H1 (cell line): ENCODE results near the gene RAD23B. TPM values are rescaled to one million over a fixed set of nuclear protein-coding genes. Genes with fewer than 3 reads are reported as not detected.

ENCODE experiments used
- CTCF ChIA-PET: fragments of 300-600 bp; sonication (Branson Sonifier 250); formaldehyde crosslinking; loops from one replicate; lab custom pipeline; 2021; ENCODE audit not compliant: partially characterized antibody; lab: Charles Lee
- POLR2A ChIA-PET: fragments of 300-600 bp; sonication (Branson Sonifier 250); formaldehyde crosslinking; loops from one replicate; lab custom pipeline; 2021; ENCODE audit warnings: inconsistent platforms; ENCODE audit not compliant: partially characterized antibody; lab: Charles Lee
- DNase-seq, 2 experiments: peaks; one replicate each; pipeline versions ENCODE4 v3.0.0 to v3.0.0-alpha.2; 2010 to 2022; ENCODE audit warnings: low spot score in 2 of 2, low read depth in 1 of 2, mixed read lengths in 1 of 2
- FAIRE-seq: peaks from 2 replicates; lab custom pipeline; 2011; peaks lifted over from hg19 to GRCh38; lab: Jason Lieb, UNC
- H2AFZ ChIP-seq: 2 replicates; pipeline ENCODE4 v1.8.1; 2012; ENCODE audit warnings: low read length, inconsistent platforms
- H2AK5ac ChIP-seq: 2 replicates; pipeline ENCODE4 v1.6.1; 2013; ENCODE audit warnings: low read depth, low read length
- H2BK120ac ChIP-seq: replicated peaks from 2 replicates; pipeline ENCODE3; 2013; ENCODE audit warnings: low read depth, low read length, inconsistent platforms
- H2BK12ac ChIP-seq: 2 replicates; pipeline ENCODE4 v1.6.1; 2013; ENCODE audit warnings: low read depth, low read length
- H2BK15ac ChIP-seq: 2 replicates; pipeline ENCODE4 v1.6.1; 2013; ENCODE audit warnings: low read length
- H2BK20ac ChIP-seq: 2 replicates; pipeline ENCODE4 v1.6.1; 2013; ENCODE audit warnings: low read length
- H2BK5ac ChIP-seq: 2 replicates; pipeline ENCODE4 v1.6.1; 2013; ENCODE audit warnings: low read depth, low read length
- H3K14ac ChIP-seq: 2 replicates; pipeline ENCODE4 v1.6.1; 2013; ENCODE audit warnings: inconsistent platforms; ENCODE audit not compliant: insufficient read length
- H3K18ac ChIP-seq: 2 replicates; pipeline ENCODE4 v1.6.1; 2013; ENCODE audit warnings: low read length; ENCODE audit errors: extremely low read depth
- H3K23ac ChIP-seq: 2 replicates; pipeline ENCODE4 v1.6.1; 2013; ENCODE audit warnings: inconsistent platforms; ENCODE audit not compliant: insufficient read length
- H3K23me2 ChIP-seq: 2 replicates; pipeline ENCODE4 v1.6.1; 2013; ENCODE audit warnings: low read depth, low read length
- H3K27ac ChIP-seq: 2 replicates; pipeline ENCODE4 v1.6.1; 2011; ENCODE audit warnings: low read depth, low read length, inconsistent platforms
- H3K27me3 ChIP-seq, 4 experiments: replicated peaks in 1 of 4; 1 replicate in 1 of 4; 2 replicates in 3 of 4; pipeline versions ENCODE4 v1.6.1 to v1.8.1; 2011 to 2013; ENCODE audit warnings: low read length in 3 of 4, mild to moderate bottlenecking in 3 of 4, inconsistent platforms in 2 of 4, mixed read lengths in 2 of 4, moderate library complexity in 1 of 4; ENCODE audit not compliant: control insufficient read depth in 3 of 4, insufficient read depth in 3 of 4; ENCODE audit errors: extremely low read depth in 1 of 4
- H3K36me3 ChIP-seq, 4 experiments: 2 replicates each; pipeline versions ENCODE4 v1.6.1 to v1.8.1; 2011 to 2013; ENCODE audit warnings: mild to moderate bottlenecking in 4 of 4, low read length in 3 of 4, moderate library complexity in 2 of 4, control low read depth in 1 of 4, inconsistent platforms in 1 of 4; ENCODE audit not compliant: insufficient read depth in 4 of 4, control insufficient read depth in 2 of 4
- H3K4ac ChIP-seq: replicated peaks from 2 replicates; pipeline ENCODE3; 2013; ENCODE audit warnings: low read length, low read depth, mixed read lengths, inconsistent platforms; ENCODE audit not compliant: insufficient read length
- H3K4me1 ChIP-seq, 4 experiments: replicated peaks in 1 of 4; 1 replicate in 1 of 4; 2 replicates in 3 of 4; pipeline versions ENCODE4 v1.6.1 to v1.8.1; 2011 to 2013; ENCODE audit warnings: low read length in 3 of 4, inconsistent platforms in 2 of 4, mixed read lengths in 1 of 4; ENCODE audit not compliant: insufficient read depth in 4 of 4, control insufficient read depth in 3 of 4
- H3K4me2 ChIP-seq, 2 experiments: 2 replicates each; pipeline versions ENCODE4 v1.6.1 to v1.8.1; 2011 to 2013; ENCODE audit warnings: low read depth in 2 of 2, low read length in 2 of 2, control low read depth in 1 of 2, inconsistent platforms in 1 of 2, mild to moderate bottlenecking in 1 of 2; ENCODE audit not compliant: insufficient read depth in 1 of 2
- H3K4me3 ChIP-seq, 4 experiments: fragments of 200-600, 300-600 bp in 1 of 4; sonication (generic), shearing (Covaris generic), sonication (Bioruptor Twin) in 1 of 4; 2 replicates each; pipeline versions ENCODE4 v1.5.1 to v1.8.1; 2011 to 2016; ENCODE audit warnings: low read length in 4 of 4, low read depth in 3 of 4, control low read depth in 2 of 4, inconsistent platforms in 2 of 4, mild to moderate bottlenecking in 2 of 4, mixed read lengths in 1 of 4, moderate library complexity in 1 of 4; ENCODE audit not compliant: insufficient read depth in 2 of 4; ENCODE audit errors: extremely low read depth in 1 of 4
- H3K56ac ChIP-seq: replicated peaks from 2 replicates; pipeline ENCODE3; 2013; ENCODE audit warnings: low read depth, mild to moderate bottlenecking, mixed read lengths, low read length, inconsistent platforms; ENCODE audit not compliant: insufficient read length
- H3K79me1 ChIP-seq: 2 replicates; pipeline ENCODE4 v1.6.1; 2013; ENCODE audit warnings: low read depth, low read length, control low read depth
- H3K79me2 ChIP-seq, 2 experiments: 2 replicates each; pipeline versions ENCODE4 v1.6.1 to v1.8.1; 2012 to 2013; ENCODE audit warnings: low read length in 2 of 2, mild to moderate bottlenecking in 2 of 2, inconsistent platforms in 1 of 2; ENCODE audit not compliant: insufficient read depth in 2 of 2, control insufficient read depth in 1 of 2
- H3K9ac ChIP-seq, 4 experiments: replicated peaks in 1 of 4; 1 replicate in 1 of 4; 2 replicates in 3 of 4; pipeline versions ENCODE4 v1.6.1 to v1.8.1; 2011 to 2013; ENCODE audit warnings: low read depth in 3 of 4, low read length in 3 of 4, control low read depth in 2 of 4, mild to moderate bottlenecking in 2 of 4, moderate library complexity in 2 of 4, inconsistent platforms in 1 of 4; ENCODE audit errors: extremely low read depth in 1 of 4
- H3K9me3 ChIP-seq, 2 experiments: 2 replicates each; pipeline versions ENCODE4 v1.6.1 to v1.8.1; 2012 to 2013; ENCODE audit warnings: mild to moderate bottlenecking in 2 of 2, moderate library complexity in 2 of 2, control low read depth in 1 of 2, inconsistent platforms in 1 of 2, low read depth in 1 of 2, low read length in 1 of 2, mixed read lengths in 1 of 2; ENCODE audit not compliant: insufficient read depth in 2 of 2
- H4K20me1 ChIP-seq, 2 experiments: replicated peaks in 1 of 2; 2 replicates each; pipeline versions ENCODE3 to v1.8.1; 2011 to 2013; ENCODE audit warnings: inconsistent platforms in 2 of 2, low read length in 2 of 2, mild to moderate bottlenecking in 1 of 2; ENCODE audit not compliant: insufficient read depth in 2 of 2, control insufficient read depth in 1 of 2
- H4K5ac ChIP-seq: 2 replicates; pipeline ENCODE4 v1.6.1; 2013; ENCODE audit warnings: low read length, low read depth, mixed read lengths, inconsistent platforms; ENCODE audit not compliant: insufficient read length
- H4K8ac ChIP-seq: 2 replicates; pipeline ENCODE4 v1.8.0; 2013; ENCODE audit warnings: mild to moderate bottlenecking, moderate library complexity, low read length, inconsistent platforms; ENCODE audit not compliant: insufficient read depth; ENCODE audit errors: extremely low read depth
- H4K91ac ChIP-seq: replicated peaks from 2 replicates; pipeline ENCODE3; 2013; ENCODE audit warnings: low read length, mixed read lengths, inconsistent platforms; ENCODE audit not compliant: insufficient read length
- ASH2L ChIP-seq: fragments of 200-600, 300-600 bp; sonication (generic); IDR thresholded peaks from one replicate; pipeline ENCODE4 v1.7.1; 2017; ENCODE audit warnings: low read length
- CHD1 ChIP-seq: IDR thresholded peaks from 2 replicates; pipeline ENCODE4 v1.6.1; 2012; ENCODE audit warnings: low read depth, low read length, improper control_type of control experiment
- CTBP2 ChIP-seq: IDR thresholded peaks from 2 replicates; pipeline ENCODE4 v1.7.0; 2011; ENCODE audit warnings: borderline replicate concordance, mild to moderate bottlenecking, moderate library complexity, mixed read lengths, low read length; ENCODE audit not compliant: insufficient read depth, insufficient read length
- GTF2F1 ChIP-seq: IDR thresholded peaks from 2 replicates; pipeline ENCODE4 v1.6.1; 2012; ENCODE audit warnings: low read depth, low read length, improper control_type of control experiment, borderline replicate concordance
- JUND ChIP-seq: IDR thresholded peaks from 2 replicates; pipeline ENCODE4 v1.6.1; 2011; ENCODE audit warnings: mild to moderate bottlenecking, improper control_type of control experiment, low read length
- MAFK ChIP-seq: IDR thresholded peaks from 2 replicates; pipeline ENCODE4 v1.6.1; 2012; ENCODE audit warnings: low read depth, mild to moderate bottlenecking, improper control_type of control experiment, low read length
- NRF1 ChIP-seq: IDR thresholded peaks from 2 replicates; pipeline ENCODE4 v1.6.1; 2011; ENCODE audit warnings: mild to moderate bottlenecking, low read depth, low read length, improper control_type of control experiment
- RBBP5 ChIP-seq: IDR thresholded peaks from 2 replicates; pipeline ENCODE4 v1.7.1; 2012; ENCODE audit warnings: low read depth, mild to moderate bottlenecking, inconsistent platforms, low read length, moderate library complexity, borderline replicate concordance
- SAP30 ChIP-seq: fragments of 300-600 bp; sonication (generic); IDR thresholded peaks from 2 replicates; pipeline ENCODE4 v1.7.1; 2012; ENCODE audit warnings: low read length, moderate library complexity, mild to moderate bottlenecking, inconsistent platforms; ENCODE audit not compliant: insufficient read depth, insufficient replicate concordance
- SP4 ChIP-seq: IDR thresholded peaks from 2 replicates; pipeline ENCODE4 v1.6.1; 2012; ENCODE audit warnings: low read length, inconsistent platforms
- TAF1 ChIP-seq: IDR thresholded peaks from 2 replicates; pipeline ENCODE4 v1.6.1; 2011; ENCODE audit warnings: mild to moderate bottlenecking, low read depth, low read length
- TAF7 ChIP-seq: optimal IDR thresholded peaks from 2 replicates; pipeline ENCODE3; 2011; ENCODE audit warnings: low read depth, mild to moderate bottlenecking, inconsistent platforms, low read length, moderate library complexity, borderline replicate concordance
- TBP ChIP-seq: IDR thresholded peaks from 2 replicates; pipeline ENCODE4 v1.6.1; 2011; ENCODE audit warnings: low read depth, low read length, improper control_type of control experiment
- WGBS, 2 experiments: shearing (Covaris generic) in 1 of 2; methylation state at CpG; one replicate each; pipeline versions ENCODE4 v1.1.6 to v1.1.7; 2013 to 2015; ENCODE audit warnings: low lambda C conversion rate in 2 of 2, mixed read lengths in 2 of 2, inconsistent platforms in 1 of 2, low coverage in 1 of 2, missing lambda C conversion rate in 1 of 2; ENCODE audit not compliant: insufficient replicate concordance in 2 of 2, insufficient coverage in 1 of 2, insufficient read length in 1 of 2; ENCODE audit errors: extremely low coverage in 1 of 2, missing lambda C conversion rate in 1 of 2; 5-methylcytosine and 5-hydroxymethylcytosine counted together
- polyA plus RNA-seq, 7 experiments: library from polyadenylated mRNA; depleted of rRNA in 3 of 7; stranded (reverse) in 5 of 7; unstranded in 2 of 7; fragments of >200 nt in 5 of 7; fragments of 200-250 nt in 2 of 7; gene quantifications; 1 replicate in 5 of 7; 2 replicates in 1 of 7; 4 replicates in 1 of 7; pipeline versions ENCODE4 v1.2.1 to v1.2.3, GENCODE V29; 2011 to 2013; ENCODE audit warnings: missing spikeins in 2 of 7, mixed read lengths in 2 of 7
- total RNA-seq: library from RNA; stranded (reverse); fragmentation: NEBNext Ultra II Directional; extraction: Animal tissue kit (Norgen Biotek cat#: 25700); gene quantifications from 2 replicates; pipeline ENCODE4 v1.2.1, GENCODE V29; 2021

RAD23B gene
- total and polyA plus RNA-seq, 2 of the 8 experiments (the other 6 are each of a cell fraction or from before 2014, with no cell fraction given), result 97.1 to 165 TPM

- Histone ChIP-seq H4K91ac (no peak overlapping the region), H3K4me2 (no peak overlapping the region)
- CTCF ChIA-PET, result interaction anchor here (1.1 kb wide), 1 partner anchor 29 kb away, joined by 3 read pairs; no protein-coding TSS in a partner anchor
- TF ChIP-seq RBBP5, result no peak
- no peak for TF ChIP-seq ASH2L
- no peak for TF ChIP-seq MAFK
- no peak for TF ChIP-seq SP4
- no peak for TF ChIP-seq SAP30
- no peak for TF ChIP-seq NRF1
- TF ChIP-seq TAF7, result no peak
- TF ChIP-seq JUND, result no peak
- TF ChIP-seq CTBP2, result no peak
- TF ChIP-seq TAF1, result no peak
- no peak for TF ChIP-seq GTF2F1
- TF ChIP-seq CHD1, result no peak
- TF ChIP-seq TBP, result no peak
These were observed 29.4 kb downstream of the RAD23B start for GRCh38 chr9:107312376-107313050.

More at GRCh38 chr9:107312376-107313050, 29.4 kb downstream of the RAD23B start:
- no peak overlapping the region for H2BK5ac ChIP-seq
- H4K20me1 ChIP-seq, result peaks cover 9 to 15% of the 10 kb centered on the region in 2 experiments
- H3K23ac ChIP-seq, result no peak overlapping the region
- no peak overlapping the region for H3K56ac ChIP-seq
- DNase-seq (no peak), FAIRE-seq (no peak)
- no peaks in the 10 kb centered on the region for H3K23me2 ChIP-seq
- no peak overlapping the region for H2BK12ac ChIP-seq
- H3K79me2 ChIP-seq, result peaks cover 3 to 92% of the 10 kb centered on the region in 2 experiments; a peak in 3 of 4 replicates
- H3K9me3 ChIP-seq, result no peaks in the 10 kb centered on the region
- peaks cover 0 to 2% (median 0%) of the 10 kb centered on the region in 4 experiments; a peak in 1 of 7 replicates for H3K4me1 ChIP-seq
- no peak overlapping the region for H3K18ac ChIP-seq
- H3K4ac ChIP-seq, result no peak overlapping the region
- peaks cover 4% of the 10 kb centered on the region for H3K79me1 ChIP-seq
- peaks cover 1 to 57% (median 26%) of the 10 kb centered on the region in 4 experiments; a peak in 7 of 8 replicates for H3K36me3 ChIP-seq
- H2BK120ac ChIP-seq, result no peak overlapping the region
- POLR2A ChIA-PET, result interaction anchor here (1.4 kb wide), 1 partner anchor 9 kb away, joined by 4 read pairs; no protein-coding TSS in a partner anchor
- no peak overlapping the region for H3K4me3 ChIP-seq
- H2BK15ac ChIP-seq, result no peak overlapping the region
- no peak overlapping the region for H3K9ac ChIP-seq
- no peak overlapping the region for H2AFZ ChIP-seq
- H3K27ac ChIP-seq, result no peak overlapping the region
- no peak overlapping the region for H2AK5ac ChIP-seq
- no peak overlapping the region for H3K14ac ChIP-seq
- no peaks in the 10 kb centered on the region for H3K27me3 ChIP-seq
- peak overlapping the region; percentile 71; the same call in 1 of the 2 replicates for H4K8ac ChIP-seq
- H2BK20ac ChIP-seq, result no peak overlapping the region
- H4K5ac ChIP-seq, result no peak overlapping the region
- WGBS, 2 experiments, result 89% methylated on average over 8 of the region's 8 CpGs; no CpG with 5 or more reads in 1 of the 2 experiments
